Mesenchymal stem cell (in vitro differentiated cells and primary cell): ENCODE results near the gene ATP2C1.
"Not testable (repeated sequence)": the region's sequence is repeated elsewhere in the genome, so short reads cannot be mapped to it uniquely, and the experiment has no call there.

Experiments
- DNase-seq: peaks from one replicate; pipeline ENCODE4 v3.0.0-alpha.2; 2013
- H2AFZ ChIP-seq: one replicate; pipeline ENCODE4 v1.6.1; 2013; ENCODE audit warnings: low read depth, mild to moderate bottlenecking, control low read depth, inconsistent platforms, low read length, moderate library complexity
- H2AK5ac ChIP-seq: 2 replicates; pipeline ENCODE4 v1.6.1; 2013; ENCODE audit warnings: low read length, moderate library complexity, mild to moderate bottlenecking, inconsistent platforms; ENCODE audit not compliant: severe bottlenecking
- H2BK120ac ChIP-seq: one replicate; pipeline ENCODE4 v1.6.1; 2013; ENCODE audit warnings: low read depth, mild to moderate bottlenecking, inconsistent platforms, low read length, moderate library complexity
- H2BK12ac ChIP-seq, 2 experiments: one replicate each; pipeline ENCODE4 v1.6.1; 2013; ENCODE audit warnings: inconsistent platforms in 2 of 2, low read length in 2 of 2, mild to moderate bottlenecking in 2 of 2, moderate library complexity in 2 of 2, control low read depth in 1 of 2
- H2BK15ac ChIP-seq: one replicate; pipeline ENCODE4 v1.6.1; 2013; ENCODE audit warnings: mild to moderate bottlenecking, low read depth, inconsistent platforms; ENCODE audit not compliant: poor library complexity, severe bottlenecking
- H2BK5ac ChIP-seq: 2 replicates; pipeline ENCODE4 v1.6.1; 2013; ENCODE audit warnings: low read depth, mild to moderate bottlenecking, low read length, control low read depth, inconsistent platforms; ENCODE audit not compliant: poor library complexity, severe bottlenecking
- H3K14ac ChIP-seq, 2 experiments: one replicate each; pipeline ENCODE4 v1.6.1; 2013; ENCODE audit warnings: inconsistent platforms in 2 of 2, low read length in 2 of 2, control low read depth in 1 of 2, mild to moderate bottlenecking in 1 of 2, moderate library complexity in 1 of 2
- H3K18ac ChIP-seq, 2 experiments: one replicate each; pipeline ENCODE4 v1.6.1; 2013; ENCODE audit warnings: inconsistent platforms in 2 of 2, low read length in 2 of 2, control low read depth in 1 of 2, low read depth in 1 of 2, mild to moderate bottlenecking in 1 of 2
- H3K23ac ChIP-seq, 2 experiments: one replicate each; pipeline ENCODE4 v1.6.1; 2013; ENCODE audit warnings: inconsistent platforms in 2 of 2, low read length in 2 of 2, mild to moderate bottlenecking in 2 of 2, moderate library complexity in 2 of 2, control low read depth in 1 of 2
- H3K27ac ChIP-seq: 2 replicates; pipeline ENCODE4 v1.5.1; 2013; ENCODE audit warnings: mild to moderate bottlenecking, moderate library complexity, low read length, control low read depth, inconsistent platforms; ENCODE audit not compliant: poor library complexity, severe bottlenecking
- H3K27me3 ChIP-seq, 2 experiments: 2 replicates each; pipeline versions ENCODE4 v1.6.1 to v1.7.0; 2013; ENCODE audit warnings: low read length in 2 of 2, mild to moderate bottlenecking in 2 of 2, moderate library complexity in 2 of 2, control low read depth in 1 of 2, inconsistent platforms in 1 of 2; ENCODE audit not compliant: control insufficient read depth in 1 of 2, insufficient read depth in 1 of 2
- H3K36me3 ChIP-seq, 2 experiments: 2 replicates each; pipeline versions ENCODE4 v1.6.1 to v1.7.0; 2013; ENCODE audit warnings: low read length in 2 of 2, control low read depth in 1 of 2, inconsistent platforms in 1 of 2, low read depth in 1 of 2, mild to moderate bottlenecking in 1 of 2; ENCODE audit not compliant: insufficient read depth in 2 of 2, control insufficient read depth in 1 of 2
- H3K4ac ChIP-seq, 2 experiments: one replicate each; pipeline ENCODE4 v1.6.1; 2013; ENCODE audit warnings: inconsistent platforms in 2 of 2, low read length in 2 of 2, mild to moderate bottlenecking in 2 of 2, moderate library complexity in 2 of 2, control low read depth in 1 of 2, low read depth in 1 of 2
- H3K4me1 ChIP-seq: 2 replicates; pipeline ENCODE4 v1.6.1; 2013; ENCODE audit warnings: low read depth, low read length, control low read depth; ENCODE audit not compliant: control insufficient read depth, insufficient read depth
- H3K4me2 ChIP-seq: 2 replicates; pipeline ENCODE4 v1.6.1; 2013; ENCODE audit warnings: low read length, mild to moderate bottlenecking, inconsistent platforms; ENCODE audit not compliant: poor library complexity, severe bottlenecking
- H3K4me3 ChIP-seq, 2 experiments: 2 replicates each; pipeline versions ENCODE4 v1.5.1 to v1.7.0; 2013; ENCODE audit warnings: low read length in 2 of 2, mild to moderate bottlenecking in 2 of 2, control low read depth in 1 of 2, low read depth in 1 of 2; ENCODE audit not compliant: insufficient read depth in 1 of 2
- H3K79me1 ChIP-seq: replicated peaks from 2 replicates; pipeline ENCODE4 v1.6.1; 2013; ENCODE audit warnings: mild to moderate bottlenecking, control low read depth, low read length, inconsistent platforms; ENCODE audit not compliant: poor library complexity, severe bottlenecking
- H3K9ac ChIP-seq: 2 replicates; pipeline ENCODE4 v1.7.0; 2013; ENCODE audit warnings: mild to moderate bottlenecking, low read length, moderate library complexity
- H3K9me3 ChIP-seq: 2 replicates; pipeline ENCODE4 v1.7.0; 2013; ENCODE audit warnings: mild to moderate bottlenecking, low read length; ENCODE audit not compliant: control insufficient read depth
- H4K8ac ChIP-seq: one replicate; pipeline ENCODE4 v1.6.1; 2013; ENCODE audit warnings: inconsistent platforms, mild to moderate bottlenecking, low read length, moderate library complexity
- H4K91ac ChIP-seq: one replicate; pipeline ENCODE4 v1.6.1; 2013; ENCODE audit warnings: mild to moderate bottlenecking, low read length, inconsistent platforms
- WGBS: methylation state at CpG from one replicate; pipeline ENCODE4 v1.1.7; 2013; ENCODE audit warnings: mixed read lengths; 5-methylcytosine and 5-hydroxymethylcytosine counted together

Gene ATP2C1

DNA sequence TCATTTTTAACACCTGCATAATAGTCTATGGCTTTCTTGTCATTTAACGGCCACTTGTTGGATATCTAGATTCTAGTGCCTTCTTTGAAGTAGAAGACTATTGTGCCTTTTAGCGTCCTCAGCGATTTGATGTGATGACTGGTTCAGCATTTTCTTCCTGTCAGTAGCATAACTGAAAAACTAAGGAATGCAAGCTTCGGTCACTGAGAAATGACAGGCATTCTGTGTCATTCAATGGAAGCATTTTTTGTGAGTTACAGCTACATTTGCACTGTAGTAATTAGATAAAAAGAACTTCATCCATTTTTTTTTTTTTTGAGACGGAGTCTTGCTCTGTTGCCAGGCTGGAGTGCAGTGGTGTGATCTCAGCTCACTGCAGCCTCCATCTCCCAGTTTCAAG lies 143.1 kb downstream of the ATP2C1 start:
- Histone ChIP-seq H3K4me3 (no peak overlapping the region), H3K4me2 (no peak overlapping the region), H3K27me3 (no peaks in the 10 kb centered on the region), H3K23ac (no peak overlapping the region), H3K18ac (no peak overlapping the region), H3K36me3 (peaks cover 0 to 3% of the 10 kb centered on the region in 2 experiments), H2BK12ac (no peak overlapping the region), H3K4ac (no peak overlapping the region), H3K9ac (no peak overlapping the region), H3K4me1 (no peaks in the 10 kb centered on the region), H3K14ac (no peak overlapping the region), H2BK5ac (no peak overlapping the region), H2AFZ (no peak overlapping the region), H2BK15ac (no peak overlapping the region), H2BK120ac (no peak overlapping the region), H4K91ac (no peak overlapping the region), H4K8ac (no peak overlapping the region), H3K27ac (no peak overlapping the region), H2AK5ac (no peak overlapping the region), H3K9me3 (no peaks in the 10 kb centered on the region), H3K79me1 (peaks cover 1% of the 10 kb centered on the region)
- 89% methylated on average over 3 of the region's 5 CpGs for WGBS
- no peak for DNase-seq

DNA sequence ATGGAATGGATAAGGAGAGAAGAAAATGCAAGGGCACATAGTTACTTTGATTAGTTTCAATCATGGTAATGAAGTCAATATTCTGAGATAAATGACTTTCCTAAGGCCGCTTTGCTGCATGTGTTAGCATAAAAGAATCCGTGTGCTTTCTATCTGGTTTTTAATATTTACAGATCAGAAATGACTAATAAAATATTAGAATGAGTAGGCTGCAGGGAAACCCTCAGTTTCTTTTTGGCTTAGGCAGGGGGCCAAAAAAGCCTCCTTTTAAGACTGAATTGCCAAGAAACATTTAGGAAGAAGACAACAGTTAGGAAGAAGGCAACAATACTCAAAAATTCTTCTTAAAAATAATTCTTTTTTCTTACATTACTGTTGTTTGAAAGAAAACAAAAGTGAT lies 144.4 kb downstream of the ATP2C1 start:
- Histone ChIP-seq H2BK15ac (no peak overlapping the region), H3K4me3 (peak overlapping the region in 1 of 2 experiments; percentile 29), H2BK12ac (no peak overlapping the region), H2AK5ac (no peak overlapping the region), H3K9ac (peak overlapping the region; percentile 51), H3K18ac (no peak overlapping the region), H3K4me2 (no peak overlapping the region), H2BK120ac (no peak overlapping the region), H4K8ac (no peak overlapping the region), H3K4me1 (no peaks in the 10 kb centered on the region), H3K79me1 (peaks cover 1% of the 10 kb centered on the region), H2BK5ac (no peak overlapping the region), H3K23ac (no peak overlapping the region), H3K36me3 (peaks cover 0 to 3% of the 10 kb centered on the region in 2 experiments), H4K91ac (no peak overlapping the region), H3K27ac (no peak overlapping the region), H2AFZ (no peak overlapping the region), H3K14ac (no peak overlapping the region), H3K9me3 (no peaks in the 10 kb centered on the region), H3K4ac (no peak overlapping the region), H3K27me3 (no peaks in the 10 kb centered on the region)
- WGBS, result 80% methylated on average over 1 of the region's 2 CpGs
- DNase-seq, result no peak

DNA sequence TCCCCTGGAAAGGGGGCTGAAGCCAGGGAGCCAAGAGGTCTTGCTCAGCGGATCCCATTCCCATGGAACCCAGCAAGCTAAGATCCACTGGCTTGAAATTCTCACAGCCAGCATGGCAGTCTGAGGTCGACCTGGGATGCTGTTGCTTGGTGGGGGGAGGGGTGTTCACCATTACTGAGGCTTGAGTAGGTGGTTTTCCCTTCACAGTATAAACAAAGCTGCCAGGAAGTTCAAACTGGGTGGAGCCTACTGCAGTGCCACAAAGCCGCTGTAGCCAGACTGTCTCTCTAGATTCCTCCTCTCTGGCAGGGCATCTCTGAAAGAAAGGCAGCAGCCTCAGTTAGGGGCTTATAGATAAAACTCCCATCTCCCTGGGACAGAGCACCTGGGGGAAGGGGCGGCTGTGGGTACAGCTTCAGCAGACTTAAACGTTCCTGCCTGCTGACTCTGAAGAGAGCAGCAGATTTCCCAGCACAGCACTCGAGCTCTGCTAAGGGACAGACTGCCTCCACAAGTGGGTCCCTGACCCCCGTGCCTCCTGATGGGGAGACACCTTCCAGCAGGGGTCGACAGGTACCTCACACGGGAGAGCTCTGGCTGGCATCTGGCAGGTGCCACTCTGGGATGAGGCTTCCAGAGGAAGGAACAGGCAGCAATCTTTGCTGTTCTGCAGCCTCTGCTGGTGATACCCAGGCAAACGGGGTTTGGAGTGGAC lies 148.5 kb downstream of the ATP2C1 start:
- not testable (repeated sequence) for H3K4ac ChIP-seq, H2BK12ac ChIP-seq, H4K8ac ChIP-seq, H3K9ac ChIP-seq, H3K14ac ChIP-seq, H4K91ac ChIP-seq, H2BK120ac ChIP-seq, H2AFZ ChIP-seq, H3K9me3 ChIP-seq, H2BK15ac ChIP-seq, H3K27me3 ChIP-seq, H3K4me1 ChIP-seq, DNase-seq, H3K79me1 ChIP-seq, H3K27ac ChIP-seq, H3K36me3 ChIP-seq, H3K4me2 ChIP-seq, H3K4me3 ChIP-seq, H2BK5ac ChIP-seq, H2AK5ac ChIP-seq, H3K18ac ChIP-seq, H3K23ac ChIP-seq
- 84% methylated on average over 10 of the region's 10 CpGs for WGBS

DNA sequence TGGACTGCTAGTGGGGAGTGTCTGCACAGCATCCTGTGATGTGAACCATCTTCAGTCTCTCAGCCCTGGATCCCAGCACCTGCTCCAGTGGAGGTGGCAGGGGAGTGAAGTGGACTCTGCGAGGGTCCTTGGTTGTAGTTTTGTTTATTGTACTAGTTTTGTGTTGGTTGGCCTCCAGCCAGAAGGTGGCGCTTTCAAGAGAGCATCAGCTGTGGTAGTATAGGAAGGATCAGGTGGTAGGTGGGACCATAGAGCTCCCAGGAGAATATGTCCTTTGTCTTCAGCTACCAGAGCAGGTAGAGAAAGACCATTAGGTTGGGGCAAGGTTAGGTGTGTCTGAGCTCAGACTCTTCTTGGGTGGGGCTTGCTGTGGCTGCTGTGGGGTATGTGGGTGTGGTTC lies 153.7 kb downstream of the ATP2C1 start:
- Histone ChIP-seq H3K9ac (no peak overlapping the region), H3K18ac (no peak overlapping the region), H3K4me2 (no peak overlapping the region), H3K79me1 (no peaks in the 10 kb centered on the region), H3K4me1 (no peaks in the 10 kb centered on the region), H3K27ac (no peak overlapping the region), H3K27me3 (no peaks in the 10 kb centered on the region), H3K9me3 (no peaks in the 10 kb centered on the region), H2BK12ac (no peak overlapping the region), H3K36me3 (no peaks in the 10 kb centered on the region), H4K8ac (no peak overlapping the region), H3K4me3 (no peak overlapping the region), H3K14ac (no peak overlapping the region), H2BK5ac (no peak overlapping the region), H3K4ac (no peak overlapping the region), H2AK5ac (no peak overlapping the region), H2BK15ac (no peak overlapping the region), H3K23ac (no peak overlapping the region), H2BK120ac (no peak overlapping the region), H4K91ac (no peak overlapping the region), H2AFZ (no peak overlapping the region)
- WGBS, result 95% methylated on average over 2 of the region's 2 CpGs
- DNase-seq, result no peak
